HG02610 (cell line): ENCODE measurements around the gene GRPEL1.

Source experiments
- ATAC-seq: cut with Tn5 transposase; IDR thresholded peaks from one replicate; pipeline ENCODE4 v1.9.1; 2021; ENCODE audit warnings: mild to moderate bottlenecking, moderate library complexity; ENCODE audit not compliant: unreplicated experiment

GRPEL1 gene

GRCh38 chr4:7046971-7047370 is 20.9 kb downstream of the GRPEL1 start:
- ATAC-seq, result no peak

- no peak for ATAC-seq
Measured at GRCh38 chr4:7045961-7046921, 21.6 kb downstream of the GRPEL1 start.

GRCh38 chr4:7045553-7045952 is 22.3 kb downstream of the GRPEL1 start:
- ATAC-seq, result no peak

GRCh38 chr4:7044137-7044930 is 23.5 kb downstream of the GRPEL1 start:
- no peak for ATAC-seq

GRCh38 chr4:7043284-7044136 is 24.4 kb downstream of the GRPEL1 start, which contains the start of gene TADA2B:
TADA2B (plus strand) TSS chr4:7043372; CDS start chr4:7043580, 208 bp downstream.
- peak; percentile 25 for ATAC-seq

- ATAC-seq, result peak; percentile 87
Measured at GRCh38 chr4:7042503-7043283, 25.2 kb downstream of the GRPEL1 start.

- ATAC-seq, result no peak
Measured at GRCh38 chr4:7041801-7042502, 25.9 kb downstream of the GRPEL1 start.

GRCh38 chr4:7041246-7041645 is 26.6 kb downstream of the GRPEL1 start:
- ATAC-seq, result no peak

- ATAC-seq, result no peak
Measured at GRCh38 chr4:7040765-7041164, 27.1 kb downstream of the GRPEL1 start.

GRCh38 chr4:7037425-7037824 is 30.4 kb downstream of the GRPEL1 start:
- no peak for ATAC-seq

GRCh38 chr4:7034262-7035081 is 33.4 kb downstream of the GRPEL1 start:
- ATAC-seq, result no peak

GRCh38 chr4:7032596-7032995 is 35.3 kb downstream of the GRPEL1 start:
- no peak for ATAC-seq

GRCh38 chr4:7031558-7032449 is 36.1 kb downstream of the GRPEL1 start:
- no peak for ATAC-seq

GRCh38 chr4:7030856-7031255 is 37.0 kb downstream of the GRPEL1 start:
- no peak for ATAC-seq

- ATAC-seq, result no peak
Measured at GRCh38 chr4:7029921-7030320, 37.9 kb downstream of the GRPEL1 start.

- no peak for ATAC-seq
Measured at GRCh38 chr4:7029212-7029611, 38.7 kb downstream of the GRPEL1 start.

- ATAC-seq, result no peak
Measured at GRCh38 chr4:7027913-7028312, 40.0 kb downstream of the GRPEL1 start.

GRCh38 chr4:7027284-7027683 is 40.6 kb downstream of the GRPEL1 start:
- ATAC-seq, result no peak
